Immature natural killer cell (primary cell): Measurements from ENCODE around the gene GXYLT2. TPM values are rescaled to one million over a fixed set of nuclear protein-coding genes. Genes with fewer than 3 reads are reported as not detected.
A peak's percentile ranks its signal among the peaks of the same experiment; 100 is the strongest.

Source experiments
- DNase-seq, 3 donors: peaks; one replicate each; pipeline ENCODE4 v3.0.0; 2022; ENCODE audit warnings: mixed read lengths in 1 of 3
- H3K27ac Mint-ChIP-seq, 6 donors: one replicate each; pipeline ENCODE4 v1.8.0; 2020; ENCODE audit warnings: mixed read lengths in 6 of 6, mild to moderate bottlenecking in 5 of 6, inconsistent platforms in 4 of 6, moderate library complexity in 3 of 6
- H3K27me3 Mint-ChIP-seq, 3 donors: one replicate each; pipeline ENCODE4 v1.8.0; 2020 to 2021; ENCODE audit warnings: low read depth in 3 of 3, mild to moderate bottlenecking in 3 of 3, mixed read lengths in 3 of 3, moderate library complexity in 3 of 3, inconsistent platforms in 1 of 3
- H3K36me3 Mint-ChIP-seq, 3 donors: one replicate each; pipeline ENCODE4 v1.8.0; 2020; ENCODE audit warnings: mixed read lengths in 3 of 3, inconsistent platforms in 2 of 3, mild to moderate bottlenecking in 2 of 3
- H3K4me1 Mint-ChIP-seq, 2 donors: one replicate each; pipeline ENCODE4 v1.8.0; 2020; ENCODE audit warnings: inconsistent platforms in 2 of 2, mild to moderate bottlenecking in 2 of 2, mixed read lengths in 2 of 2, moderate library complexity in 1 of 2
- H3K4me3 Mint-ChIP-seq, 5 donors: one replicate each; pipeline ENCODE4 v1.8.0; 2020; ENCODE audit warnings: mild to moderate bottlenecking in 5 of 5, mixed read lengths in 5 of 5, inconsistent platforms in 3 of 5, moderate library complexity in 3 of 5
- H3K9me3 Mint-ChIP-seq, 6 donors: one replicate each; pipeline ENCODE4 v1.8.0; 2020; ENCODE audit warnings: mild to moderate bottlenecking in 6 of 6, mixed read lengths in 6 of 6, inconsistent platforms in 4 of 6, moderate library complexity in 3 of 6
- polyA plus RNA-seq, 3 donors: library from polyadenylated mRNA; unstranded; fragments of 300-500 nt; fragmentation: Illumina TruSeq; gene quantifications; one replicate each; pipeline ENCODE4 v1.2.3, GENCODE V29; 2021

Gene GXYLT2
- polyA plus RNA-seq, 3 donors from 2014 or later: not detected

DNA sequence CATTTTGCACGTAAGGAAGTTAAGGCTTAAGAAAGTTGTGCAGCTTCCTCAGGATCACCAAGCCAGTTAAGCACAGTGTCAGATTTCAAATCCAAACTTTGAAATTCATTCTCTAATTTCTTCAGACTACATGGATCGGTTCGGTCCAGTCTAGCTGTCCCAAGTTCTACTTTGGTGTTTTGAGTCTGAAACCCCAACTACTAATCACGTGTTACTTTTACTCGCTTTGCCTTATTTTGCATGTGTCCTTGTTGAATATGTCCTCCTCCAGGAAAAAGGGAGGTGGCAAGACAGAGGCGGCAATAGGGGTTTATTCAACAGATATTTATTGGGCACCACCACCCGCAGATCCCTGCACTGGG, 522 bp upstream of the GXYLT2 start:
- peaks cover 7 to 9% (median 7%) of the 10 kb centered on the region in 3 donors for H3K27me3 Mint-ChIP-seq
- no peak overlapping the region for H3K27ac Mint-ChIP-seq
- H3K9me3 Mint-ChIP-seq: peaks cover 0 to 3% (median 0%) of the 10 kb centered on the region in 6 donors
- peaks cover 4 to 8% of the 10 kb centered on the region in 2 donors for H3K4me1 Mint-ChIP-seq
- no peak for DNase-seq
- H3K36me3 Mint-ChIP-seq: no peaks in the 10 kb centered on the region
- H3K4me3 Mint-ChIP-seq: peak overlapping the region; percentile 25 to 89 (median 64)

DNA sequence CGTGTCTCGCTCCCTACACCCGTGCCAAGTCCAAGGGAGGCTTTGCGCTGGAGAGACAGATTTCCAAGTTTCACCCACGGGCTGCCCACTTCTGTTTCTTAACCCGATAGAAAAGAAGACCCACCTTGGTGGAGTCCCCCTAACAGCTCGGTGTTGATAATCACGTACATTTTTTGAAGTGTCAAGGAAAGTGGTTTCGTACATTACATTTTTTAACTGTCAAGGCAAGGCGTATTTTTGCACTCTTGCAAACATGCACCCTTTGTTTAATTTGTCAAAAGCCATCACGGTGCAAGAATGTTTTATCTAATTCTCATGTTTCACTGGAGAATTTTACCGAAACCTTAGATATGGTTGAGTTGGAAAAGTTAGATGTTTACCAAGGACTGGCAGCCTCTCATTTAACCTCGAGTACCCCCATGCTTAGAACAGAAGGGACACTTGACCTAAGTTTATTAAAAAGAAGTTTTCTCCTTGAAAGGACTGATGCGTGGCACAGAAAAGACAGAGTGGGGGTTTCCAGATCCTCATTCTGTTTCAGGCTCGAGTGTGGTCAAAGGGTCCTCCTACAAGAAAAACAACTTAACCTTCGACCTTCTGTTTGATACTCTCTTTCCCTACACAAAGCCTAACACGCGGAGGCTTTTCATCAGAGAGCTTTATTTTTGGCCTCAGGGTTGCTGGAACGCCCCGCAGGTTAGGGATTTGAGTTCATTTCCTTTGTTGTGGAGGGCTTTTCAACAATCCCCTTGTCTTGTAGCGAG, 882 bp downstream of the GXYLT2 start:
- Mint-ChIP-seq H3K36me3 (no peaks in the 10 kb centered on the region), H3K9me3 (no peaks in the 10 kb centered on the region), H3K4me1 (peaks cover 4 to 8% of the 10 kb centered on the region in 2 donors), H3K27ac (no peak overlapping the region), H3K4me3 (peak overlapping the region in 3 of 5 donors; percentile 3 to 40 (median 22)), H3K27me3 (peaks cover 7 to 9% (median 7%) of the 10 kb centered on the region in 3 donors)
- no peak for DNase-seq

DNA sequence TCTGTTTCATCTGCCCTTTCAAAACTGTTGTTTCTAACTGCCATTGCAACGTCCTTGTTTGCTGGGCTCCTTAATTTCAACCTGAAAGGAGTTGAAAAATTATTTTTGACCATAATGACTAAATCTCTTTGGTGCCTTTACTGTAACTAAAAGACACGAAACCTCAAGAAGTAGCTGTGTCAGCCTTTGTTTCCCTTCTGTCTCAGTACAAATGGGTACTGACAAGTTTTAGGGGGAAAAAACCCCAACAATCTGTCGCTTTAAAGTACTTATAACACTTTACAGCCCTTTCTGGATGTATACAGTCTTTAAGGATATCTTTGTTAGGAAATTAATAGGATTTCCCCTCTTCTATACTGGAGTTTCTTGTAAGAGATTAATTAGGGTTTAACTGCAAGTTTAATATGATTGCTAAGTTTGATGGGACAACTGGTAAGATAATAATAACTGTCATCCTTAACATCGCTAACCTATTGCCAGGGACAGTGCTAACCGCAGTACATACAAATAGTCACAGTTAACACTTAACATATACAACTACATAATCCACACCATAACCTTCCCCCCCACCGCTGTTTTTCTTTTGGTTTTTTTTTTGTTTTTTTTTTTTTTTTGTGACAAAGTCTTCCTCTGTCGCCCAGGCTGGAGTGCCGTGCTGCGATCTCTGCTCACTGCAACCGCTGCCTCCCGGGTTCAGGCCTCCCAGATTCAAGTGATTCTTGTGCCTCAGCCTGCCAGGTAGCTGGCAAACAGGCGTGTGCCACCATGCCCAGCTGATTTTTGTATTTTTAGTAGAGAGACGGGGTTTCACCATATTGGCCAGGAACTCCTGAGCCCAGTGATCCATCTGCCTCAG, 1.7 kb downstream of the GXYLT2 start:
- Mint-ChIP-seq H3K27me3 (peaks cover 5 to 11% (median 7%) of the 10 kb centered on the region in 3 donors), H3K27ac (no peak overlapping the region), H3K36me3 (no peaks in the 10 kb centered on the region), H3K4me1 (peaks cover 4 to 8% of the 10 kb centered on the region in 2 donors), H3K9me3 (no peaks in the 10 kb centered on the region), H3K4me3 (peak overlapping the region in 2 of 5 donors; percentile 3 to 22)
- no peak for DNase-seq

DNA sequence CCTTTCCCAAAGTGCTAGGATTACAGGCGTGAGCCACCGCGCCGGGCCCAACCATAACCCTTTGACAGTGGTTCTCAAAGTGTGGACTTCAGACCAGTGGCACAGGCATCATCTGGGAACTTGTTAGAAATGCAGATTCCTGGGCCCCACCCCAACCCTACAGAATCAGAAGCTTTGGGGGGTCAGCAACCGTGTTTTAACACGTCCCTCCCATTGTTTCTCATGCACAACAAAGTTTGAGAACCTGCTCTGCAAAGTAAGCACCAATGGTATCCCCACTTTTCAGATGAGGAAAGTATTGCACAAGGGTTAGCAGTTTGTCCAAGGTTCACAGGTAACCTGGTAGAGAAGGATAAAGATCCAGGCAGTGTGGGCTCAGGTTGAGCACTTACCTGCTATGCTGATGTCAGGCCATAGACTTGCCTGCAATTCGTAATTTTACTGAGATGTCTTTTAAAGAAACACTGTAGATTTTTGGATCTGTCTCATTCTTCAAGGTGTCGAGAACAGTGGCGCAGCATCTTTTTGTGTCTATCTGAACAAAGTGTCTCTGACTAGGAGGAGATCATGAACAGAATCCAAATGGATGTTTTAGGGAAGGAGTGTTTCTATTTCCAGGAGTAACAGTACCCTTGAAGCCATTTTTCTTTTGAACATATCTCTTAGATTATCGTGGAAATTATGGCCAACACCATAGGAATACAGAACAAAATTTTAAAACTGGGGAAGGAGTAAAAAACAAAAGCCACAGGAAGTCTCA, 2.5 kb downstream of the GXYLT2 start:
- Mint-ChIP-seq H3K27me3 (peaks cover 5 to 11% (median 7%) of the 10 kb centered on the region in 3 donors), H3K9me3 (no peaks in the 10 kb centered on the region), H3K36me3 (no peaks in the 10 kb centered on the region), H3K4me1 (peaks cover 4 to 8% of the 10 kb centered on the region in 2 donors), H3K27ac (no peak overlapping the region), H3K4me3 (no peak overlapping the region)
- DNase-seq: no peak

DNA sequence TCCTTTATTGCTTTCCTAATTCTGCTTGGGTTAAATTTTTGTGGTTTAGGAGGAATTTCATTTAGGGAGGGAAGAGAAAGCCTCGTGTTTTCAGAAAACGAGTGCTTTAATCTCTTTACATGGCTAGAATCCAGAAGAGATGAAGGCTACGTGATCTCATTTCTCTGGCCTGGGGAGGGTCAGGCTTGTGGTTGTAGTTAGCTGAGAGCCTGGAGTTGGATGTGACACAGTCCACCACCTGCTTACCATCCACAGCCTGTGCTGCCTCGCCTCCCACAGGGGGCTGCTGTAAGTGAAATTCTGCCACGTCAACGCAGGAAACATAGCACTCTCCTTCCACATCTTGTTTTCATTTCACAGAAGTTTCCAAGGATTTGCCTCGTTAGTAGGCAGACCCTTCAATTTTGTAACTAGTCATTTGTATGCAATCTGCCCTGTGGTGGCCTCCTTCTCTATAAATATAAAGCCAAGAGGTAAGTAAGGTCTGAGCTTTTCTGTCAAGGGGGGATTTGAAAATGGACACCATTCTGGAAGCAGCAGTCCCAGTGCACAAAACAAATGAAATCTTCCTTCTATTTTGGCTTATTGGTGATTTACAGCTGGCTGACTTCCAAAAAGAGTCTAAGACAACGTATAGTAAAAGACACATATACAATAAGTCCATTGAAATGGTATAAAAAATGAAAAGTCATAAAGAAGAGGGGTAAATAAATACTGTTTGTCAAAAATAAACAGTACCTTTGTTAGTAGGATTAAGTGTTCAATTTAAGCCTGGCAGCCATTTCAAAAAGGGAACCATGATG, 3.4 kb downstream of the GXYLT2 start:
- Mint-ChIP-seq H3K36me3 (no peaks in the 10 kb centered on the region), H3K4me3 (no peak overlapping the region), H3K27me3 (peaks cover 5 to 11% (median 7%) of the 10 kb centered on the region in 3 donors), H3K27ac (no peak overlapping the region), H3K9me3 (no peaks in the 10 kb centered on the region), H3K4me1 (peaks cover 4 to 8% of the 10 kb centered on the region in 2 donors)
- DNase-seq: no peak

DNA sequence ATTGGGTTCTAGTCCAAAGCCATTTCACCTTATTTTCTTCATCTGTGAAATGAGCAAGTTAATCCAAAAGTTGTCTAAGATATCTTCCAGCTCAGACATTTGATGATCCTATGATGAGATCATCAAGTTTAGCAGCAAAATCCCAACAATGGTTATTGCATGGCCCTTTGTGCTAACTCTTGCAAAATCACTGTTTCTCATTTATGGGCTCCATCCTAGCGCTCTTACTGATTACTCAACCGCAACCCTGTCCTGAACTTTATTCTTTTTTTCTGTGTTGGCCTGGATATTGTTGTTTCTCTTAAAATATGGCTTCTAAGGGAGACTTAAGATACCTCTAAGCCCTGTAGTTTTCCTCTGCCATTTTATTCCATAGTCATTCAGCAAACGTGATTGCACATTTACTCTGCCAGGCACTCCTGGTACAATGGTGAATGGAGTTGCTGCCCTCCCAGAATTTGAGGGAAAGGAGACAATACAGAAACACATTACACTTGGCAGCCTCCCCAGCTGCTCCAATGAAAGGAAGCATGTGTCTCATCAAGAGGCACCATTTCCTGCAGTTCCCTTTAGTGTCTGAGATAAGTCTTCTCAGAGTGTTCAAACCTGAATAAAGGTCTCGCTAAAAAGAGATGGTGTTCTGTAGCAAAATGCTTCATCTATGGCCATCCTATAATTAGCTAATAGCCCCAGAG, 4.4 kb downstream of the GXYLT2 start:
- no peaks in the 10 kb centered on the region for H3K9me3 Mint-ChIP-seq
- H3K4me1 Mint-ChIP-seq: peaks cover 4 to 7% of the 10 kb centered on the region in 2 donors
- no peaks in the 10 kb centered on the region for H3K36me3 Mint-ChIP-seq
- peaks cover 2 to 9% (median 5%) of the 10 kb centered on the region in 3 donors for H3K27me3 Mint-ChIP-seq
- no peak overlapping the region for H3K27ac Mint-ChIP-seq
- DNase-seq: no peak
- no peak overlapping the region for H3K4me3 Mint-ChIP-seq

DNA sequence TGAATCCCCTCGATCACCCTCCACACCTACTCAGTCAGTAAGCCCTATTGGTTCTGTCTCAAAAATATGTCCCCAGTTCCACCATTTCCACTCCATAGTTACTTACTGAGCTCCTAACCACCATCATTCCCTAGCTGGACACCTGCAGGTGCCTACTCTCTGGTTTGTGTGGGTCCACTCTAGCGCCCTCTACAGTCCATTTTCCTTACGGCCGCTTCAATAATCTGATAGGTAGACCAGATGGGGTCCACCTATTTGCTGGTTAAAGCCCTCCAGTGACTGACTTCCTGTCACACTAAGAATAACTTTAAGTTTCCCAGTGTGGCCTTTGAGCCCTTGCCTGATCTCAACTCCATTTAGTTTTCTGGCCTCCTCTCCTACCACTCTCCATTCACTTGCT, 5.0 kb downstream of the GXYLT2 start:
- Mint-ChIP-seq H3K4me3 (no peak overlapping the region), H3K4me1 (peaks cover 0 to under 1% of the 10 kb centered on the region in 2 donors), H3K27me3 (peaks cover 0 to 9% (median 5%) of the 10 kb centered on the region in 3 donors), H3K27ac (no peak overlapping the region), H3K36me3 (no peaks in the 10 kb centered on the region), H3K9me3 (no peaks in the 10 kb centered on the region)
- DNase-seq: no peak

DNA sequence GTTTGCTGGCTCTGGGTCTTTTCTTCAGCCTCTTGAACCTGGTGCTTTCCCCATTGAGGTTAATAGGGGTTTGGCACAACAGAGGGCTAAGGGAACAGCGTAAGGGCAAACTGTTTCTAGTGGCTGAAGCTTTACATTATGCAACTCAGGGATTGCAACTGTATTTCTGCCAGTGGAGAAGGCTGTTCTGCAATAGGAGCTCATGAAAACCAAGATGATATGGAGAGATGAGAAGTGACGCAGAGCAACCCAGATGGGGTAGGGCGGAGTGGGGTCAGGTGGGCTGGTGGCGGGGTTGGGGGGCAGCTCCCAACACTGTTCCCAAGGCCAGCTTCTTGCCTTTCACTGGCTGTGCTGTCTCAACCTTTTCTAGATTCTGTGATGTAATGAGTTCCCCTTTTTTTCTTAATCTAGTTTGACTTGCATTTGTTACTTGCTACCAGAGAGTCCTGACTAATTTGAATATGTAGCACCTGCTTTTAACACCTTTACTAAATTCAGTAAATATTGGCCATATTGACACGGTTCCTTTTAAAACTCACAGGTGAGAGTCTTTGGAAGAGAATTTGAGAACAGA, 7.2 kb downstream of the GXYLT2 start:
- Mint-ChIP-seq H3K9me3 (no peaks in the 10 kb centered on the region), H3K27me3 (peaks cover 0 to 13% (median 3%) of the 10 kb centered on the region in 3 donors), H3K36me3 (no peaks in the 10 kb centered on the region), H3K27ac (no peak overlapping the region), H3K4me1 (no peaks in the 10 kb centered on the region), H3K4me3 (no peak overlapping the region)
- no peak for DNase-seq

DNA sequence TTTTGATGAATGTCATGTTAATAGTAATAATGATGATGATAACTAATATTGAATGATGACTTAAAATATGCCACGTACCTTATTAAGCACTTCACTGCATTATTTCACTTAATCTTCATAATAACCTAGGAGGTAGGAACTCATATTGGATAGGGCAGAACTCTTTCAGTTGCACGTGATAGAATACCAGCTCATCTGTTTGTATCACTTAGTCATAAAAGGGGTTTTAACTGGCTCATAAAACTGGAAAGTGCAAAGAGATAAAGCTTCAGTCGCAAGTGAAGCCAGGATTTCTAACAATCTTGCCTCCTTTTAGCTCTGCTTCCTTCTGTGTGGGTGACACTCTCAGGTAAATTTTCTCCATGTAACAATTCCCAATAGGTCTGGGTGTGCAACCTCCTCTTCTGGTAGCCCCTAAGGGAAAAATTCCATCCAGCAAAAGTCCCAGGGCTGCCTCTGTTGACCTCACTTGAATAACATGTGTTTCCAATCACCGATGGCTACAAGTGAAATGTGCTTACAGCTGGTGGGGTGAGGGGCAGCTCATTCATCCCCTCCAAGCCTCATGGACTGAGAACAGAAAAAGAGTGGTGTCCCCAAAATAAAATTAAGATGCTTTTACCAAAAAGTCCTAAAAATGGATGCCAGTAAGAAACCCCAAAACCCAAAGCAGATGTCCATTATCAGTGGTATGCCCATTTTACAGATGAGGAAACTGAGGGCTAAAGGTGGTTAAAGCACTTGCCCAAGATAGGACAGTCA, 9.3 kb downstream of the GXYLT2 start:
- Mint-ChIP-seq H3K4me1 (no peaks in the 10 kb centered on the region), H3K4me3 (no peak overlapping the region), H3K9me3 (no peaks in the 10 kb centered on the region), H3K36me3 (no peaks in the 10 kb centered on the region), H3K27ac (no peak overlapping the region), H3K27me3 (peaks cover 0 to 6% (median 1%) of the 10 kb centered on the region in 3 donors)
- DNase-seq: no peak

DNA sequence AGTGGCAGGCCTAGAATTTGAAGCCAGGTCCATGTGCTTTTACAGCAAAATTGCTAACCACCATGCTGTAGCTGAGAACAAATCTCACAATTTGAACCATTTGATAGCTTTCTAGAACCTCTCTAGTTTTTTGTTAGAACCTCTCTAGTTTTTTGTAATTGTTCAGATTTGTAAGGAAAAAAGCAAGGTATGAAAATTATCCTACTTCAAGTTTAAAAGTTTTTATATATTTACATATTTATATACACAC, 9.8 kb downstream of the GXYLT2 start:
- Mint-ChIP-seq H3K27me3 (peaks cover 0 to 6% (median 0%) of the 10 kb centered on the region in 3 donors), H3K9me3 (no peaks in the 10 kb centered on the region), H3K27ac (no peak overlapping the region), H3K4me3 (no peak overlapping the region), H3K36me3 (no peaks in the 10 kb centered on the region), H3K4me1 (no peaks in the 10 kb centered on the region)
- no peak for DNase-seq

DNA sequence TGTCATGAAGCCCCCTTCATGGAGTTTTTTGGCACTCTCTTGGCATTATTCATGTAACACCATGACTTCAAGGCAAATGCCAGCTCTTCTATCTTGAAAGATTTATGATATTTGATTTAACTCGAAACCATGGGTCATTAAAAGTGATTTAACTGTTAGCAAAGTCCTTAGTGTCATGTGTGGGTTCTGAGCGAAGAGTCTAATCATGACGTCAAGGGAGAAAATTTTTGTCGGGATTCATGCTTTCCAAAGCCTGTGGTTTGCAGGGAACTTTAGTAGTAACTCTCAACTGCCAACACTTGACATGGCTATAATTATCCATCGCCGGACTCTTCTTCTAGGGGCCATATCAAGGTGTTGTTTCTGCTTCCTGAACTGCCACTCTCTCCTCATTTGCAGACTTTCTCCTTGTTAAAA, 11.5 kb downstream of the GXYLT2 start:
- H3K9me3 Mint-ChIP-seq: no peaks in the 10 kb centered on the region
- H3K4me1 Mint-ChIP-seq: no peaks in the 10 kb centered on the region
- peaks cover 0 to 6% (median 0%) of the 10 kb centered on the region in 3 donors for H3K27me3 Mint-ChIP-seq
- H3K4me3 Mint-ChIP-seq: no peak overlapping the region
- no peaks in the 10 kb centered on the region for H3K36me3 Mint-ChIP-seq
- H3K27ac Mint-ChIP-seq: no peak overlapping the region
- DNase-seq: no peak

DNA sequence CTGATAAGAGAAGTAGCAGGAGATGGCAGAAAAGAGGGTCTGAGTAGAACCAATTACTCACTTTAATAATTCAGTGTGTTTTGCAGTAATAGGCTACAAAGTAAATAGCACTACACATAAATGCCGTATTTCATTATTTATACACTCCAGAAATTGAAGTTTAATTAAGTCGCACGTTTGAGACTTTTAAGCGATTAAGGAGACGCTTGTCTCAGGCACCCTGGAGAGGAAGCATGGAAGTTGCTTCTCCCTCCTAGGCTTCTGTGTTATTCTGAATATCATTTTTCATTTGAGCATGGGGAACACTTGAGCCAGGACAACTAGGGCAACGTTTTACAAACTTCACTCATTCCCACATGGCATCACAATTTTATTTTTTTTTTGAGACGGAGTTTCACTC, 12.2 kb downstream of the GXYLT2 start:
- Mint-ChIP-seq H3K4me1 (no peaks in the 10 kb centered on the region), H3K9me3 (no peaks in the 10 kb centered on the region), H3K4me3 (no peak overlapping the region), H3K27ac (no peak overlapping the region), H3K27me3 (peaks cover 0 to 6% (median 0%) of the 10 kb centered on the region in 3 donors), H3K36me3 (no peaks in the 10 kb centered on the region)
- DNase-seq: no peak
